ENCODE data around the gene DNTTIP2.
"Not testable (repeated sequence)": the region's sequence is repeated elsewhere in the genome, so short reads cannot be mapped to it uniquely, and the experiment has no call there.

DNTTIP2 gene

GRCh38 chr1:93874025-93874651 is 4.9 kb downstream of the DNTTIP2 start:
- DNase-seq, result peak; percentile 7

GRCh38 chr1:93871366-93871765 is 7.6 kb downstream of the DNTTIP2 start:
- DNase-seq, result no peak

GRCh38 chr1:93869653-93870052 is 9.4 kb downstream of the DNTTIP2 start:
- DNase-seq, result no peak

GRCh38 chr1:93868492-93868891 is 10.5 kb downstream of the DNTTIP2 start:
- not testable (repeated sequence) for DNase-seq

- DNase-seq, result no peak
Measured at GRCh38 chr1:93865253-93865652, 13.8 kb downstream of the DNTTIP2 start.

- DNase-seq, result no peak
Measured at GRCh38 chr1:93864175-93864574, 14.8 kb downstream of the DNTTIP2 start.

- not testable (repeated sequence) for DNase-seq
Measured at GRCh38 chr1:93857653-93858052, 21.4 kb downstream of the DNTTIP2 start.

- not testable (repeated sequence) for DNase-seq
Measured at GRCh38 chr1:93855983-93856382, 23.0 kb downstream of the DNTTIP2 start.

GRCh38 chr1:93853940-93854339 is 25.1 kb downstream of the DNTTIP2 start:
- no peak for DNase-seq

- DNase-seq, result no peak
Measured at GRCh38 chr1:93851878-93852277, 27.1 kb downstream of the DNTTIP2 start.

- no peak for DNase-seq
Measured at GRCh38 chr1:93851327-93851712, 27.7 kb downstream of the DNTTIP2 start.

GRCh38 chr1:93850687-93851326 is 28.2 kb downstream of the DNTTIP2 start:
- peak; percentile 20 for DNase-seq

GRCh38 chr1:93848350-93848883 is 30.6 kb downstream of the DNTTIP2 start:
- DNase-seq, result no peak

- peak; percentile 83 for DNase-seq
Measured at GRCh38 chr1:93847811-93848288, 31.2 kb downstream of the DNTTIP2 start.

- peak; percentile 90 for DNase-seq
Measured at GRCh38 chr1:93846992-93847810, 31.8 kb downstream of the DNTTIP2 start.

- peak; percentile 89 for DNase-seq
Measured at GRCh38 chr1:93846206-93846991, 32.6 kb downstream of the DNTTIP2 start.

GRCh38 chr1:93845538-93846205 is 33.3 kb downstream of the DNTTIP2 start:
- DNase-seq, result peak; percentile 61

GRCh38 chr1:93844262-93845045 is 34.6 kb downstream of the DNTTIP2 start:
- peak; percentile 61 for DNase-seq

GRCh38 chr1:93842750-93843500 is 36.1 kb downstream of the DNTTIP2 start:
- DNase-seq, result no peak

GRCh38 chr1:93841771-93842170 is 37.2 kb downstream of the DNTTIP2 start:
- no peak for DNase-seq
